Nephron progenitor cell (in vitro differentiated cells): ENCODE data around the gene PPP4R4.
"Not testable (repeated sequence)": the region's sequence is repeated elsewhere in the genome, so short reads cannot be mapped to it uniquely, and the experiment has no call there.

ENCODE experiments used
- DNase-seq: peaks from one replicate; pipeline ENCODE4 v3.0.0; 2021
- H3K27ac Mint-ChIP-seq: 2 replicates; pipeline ENCODE4 v1.8.0; 2021; ENCODE audit warnings: mild to moderate bottlenecking, moderate library complexity, mixed read lengths
- H3K27me3 Mint-ChIP-seq: 2 replicates; pipeline ENCODE4 v1.8.0; 2021; ENCODE audit warnings: mild to moderate bottlenecking, low read depth, mixed read lengths; ENCODE audit not compliant: poor library complexity
- H3K36me3 Mint-ChIP-seq: 2 replicates; pipeline ENCODE4 v1.8.0; 2021; ENCODE audit warnings: low read depth, mixed read lengths
- H3K4me1 Mint-ChIP-seq: 2 replicates; pipeline ENCODE4 v1.8.0; 2021; ENCODE audit warnings: mixed read lengths
- H3K4me3 Mint-ChIP-seq: 2 replicates; pipeline ENCODE4 v1.8.0; 2021; ENCODE audit warnings: mild to moderate bottlenecking, moderate library complexity, mixed read lengths
- H3K9me3 Mint-ChIP-seq: 2 replicates; pipeline ENCODE4 v1.8.0; 2021; ENCODE audit warnings: mild to moderate bottlenecking, moderate library complexity, mixed read lengths
- TF ChIP-seq, protein P1 (sequence below): fragments of 200-600 bp; sonication (generic); IDR thresholded peaks from 2 replicates; pipeline ENCODE4 v1.5.0; 2021; ENCODE audit warnings: antibody characterized with exemption

PPP4R4 gene

DNA sequence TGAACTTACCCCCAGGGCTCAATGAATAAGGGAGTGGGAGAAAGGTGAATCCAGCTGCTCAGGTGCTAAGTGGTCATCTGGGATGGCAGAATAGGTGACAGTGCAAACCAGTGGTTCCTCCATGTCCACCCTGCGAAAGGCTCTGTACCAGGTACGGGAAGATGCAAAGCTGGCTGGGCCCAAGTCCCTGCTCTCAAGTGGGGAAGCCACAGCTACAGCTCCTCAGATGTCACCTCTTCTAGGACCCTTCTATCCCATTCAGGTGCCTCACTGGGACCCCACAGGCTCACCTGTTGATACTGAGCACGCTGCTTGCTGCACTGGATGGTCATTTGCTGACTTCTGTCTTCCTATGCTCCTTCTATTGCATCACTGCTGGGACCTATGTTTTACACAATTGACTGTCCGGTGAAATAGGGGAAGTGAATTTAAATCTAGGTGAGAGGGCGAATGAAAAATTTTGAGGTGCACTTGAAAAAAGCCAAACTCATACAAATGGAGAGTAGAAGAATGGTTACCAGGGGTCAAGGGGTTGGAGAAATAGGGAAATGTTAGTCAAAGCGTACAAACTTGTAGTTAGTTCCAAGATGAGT, 20.3 kb upstream of the PPP4R4 start:
- Mint-ChIP-seq H3K4me3 (no peak overlapping the region), H3K36me3 (no peaks in the 10 kb centered on the region), H3K9me3 (peaks cover 7% of the 10 kb centered on the region), H3K27ac (no peak overlapping the region), H3K27me3 (peaks cover 47% of the 10 kb centered on the region), H3K4me1 (no peaks in the 10 kb centered on the region)
- TF ChIP-seq, protein P1, sequence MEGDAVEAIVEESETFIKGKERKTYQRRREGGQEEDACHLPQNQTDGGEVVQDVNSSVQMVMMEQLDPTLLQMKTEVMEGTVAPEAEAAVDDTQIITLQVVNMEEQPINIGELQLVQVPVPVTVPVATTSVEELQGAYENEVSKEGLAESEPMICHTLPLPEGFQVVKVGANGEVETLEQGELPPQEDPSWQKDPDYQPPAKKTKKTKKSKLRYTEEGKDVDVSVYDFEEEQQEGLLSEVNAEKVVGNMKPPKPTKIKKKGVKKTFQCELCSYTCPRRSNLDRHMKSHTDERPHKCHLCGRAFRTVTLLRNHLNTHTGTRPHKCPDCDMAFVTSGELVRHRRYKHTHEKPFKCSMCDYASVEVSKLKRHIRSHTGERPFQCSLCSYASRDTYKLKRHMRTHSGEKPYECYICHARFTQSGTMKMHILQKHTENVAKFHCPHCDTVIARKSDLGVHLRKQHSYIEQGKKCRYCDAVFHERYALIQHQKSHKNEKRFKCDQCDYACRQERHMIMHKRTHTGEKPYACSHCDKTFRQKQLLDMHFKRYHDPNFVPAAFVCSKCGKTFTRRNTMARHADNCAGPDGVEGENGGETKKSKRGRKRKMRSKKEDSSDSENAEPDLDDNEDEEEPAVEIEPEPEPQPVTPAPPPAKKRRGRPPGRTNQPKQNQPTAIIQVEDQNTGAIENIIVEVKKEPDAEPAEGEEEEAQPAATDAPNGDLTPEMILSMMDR: no peak
- no peak for DNase-seq

DNA sequence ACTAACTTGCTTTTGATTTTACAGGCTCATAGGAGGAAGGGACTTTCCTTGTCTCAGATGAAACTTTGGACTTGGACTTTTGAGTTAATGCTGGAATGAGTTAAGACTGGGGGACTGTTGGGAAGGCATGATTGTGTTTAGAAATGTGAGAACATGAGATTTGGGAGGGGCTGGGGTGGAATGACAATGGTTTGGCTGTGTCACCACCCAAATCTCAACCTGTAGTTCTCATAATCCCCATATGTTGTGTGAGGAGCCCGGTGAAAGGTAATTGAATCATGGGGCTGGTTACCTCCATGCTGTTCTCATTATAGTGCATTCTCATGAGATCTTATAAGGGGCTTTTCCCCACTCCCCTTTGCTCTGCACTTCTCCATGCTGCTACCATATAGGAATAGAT, 18.0 kb upstream of the PPP4R4 start:
- H3K4me3 Mint-ChIP-seq, H3K36me3 Mint-ChIP-seq, DNase-seq, H3K4me1 Mint-ChIP-seq, H3K9me3 Mint-ChIP-seq, H3K27ac Mint-ChIP-seq: not testable (repeated sequence)
- H3K27me3 Mint-ChIP-seq: peaks cover 35% of the 10 kb centered on the region

DNA sequence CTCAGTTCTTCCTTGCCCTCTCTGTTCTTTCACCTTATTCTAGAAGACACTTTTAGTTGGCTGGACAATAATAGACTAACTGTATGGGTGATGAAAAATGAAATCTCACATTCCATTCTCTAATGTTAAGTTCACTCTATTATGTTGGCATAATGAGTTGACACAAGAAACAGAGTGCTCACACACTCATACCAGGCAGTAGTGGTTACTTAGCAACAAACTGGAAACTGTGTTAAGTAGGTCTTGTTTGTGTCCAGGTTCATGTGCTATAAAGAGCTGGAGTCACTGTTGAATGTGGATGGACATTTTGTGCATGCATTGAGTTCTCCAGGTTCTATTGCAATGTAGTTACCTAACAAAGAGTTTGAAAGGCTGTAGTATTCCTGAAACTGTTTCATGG, 16.9 kb upstream of the PPP4R4 start:
- Mint-ChIP-seq H3K4me3 (no peak overlapping the region), H3K36me3 (no peaks in the 10 kb centered on the region), H3K4me1 (no peaks in the 10 kb centered on the region), H3K27me3 (peaks cover 26% of the 10 kb centered on the region), H3K9me3 (peaks cover 7% of the 10 kb centered on the region), H3K27ac (no peak overlapping the region)
- TF ChIP-seq, protein P1: no peak
- no peak for DNase-seq

DNA sequence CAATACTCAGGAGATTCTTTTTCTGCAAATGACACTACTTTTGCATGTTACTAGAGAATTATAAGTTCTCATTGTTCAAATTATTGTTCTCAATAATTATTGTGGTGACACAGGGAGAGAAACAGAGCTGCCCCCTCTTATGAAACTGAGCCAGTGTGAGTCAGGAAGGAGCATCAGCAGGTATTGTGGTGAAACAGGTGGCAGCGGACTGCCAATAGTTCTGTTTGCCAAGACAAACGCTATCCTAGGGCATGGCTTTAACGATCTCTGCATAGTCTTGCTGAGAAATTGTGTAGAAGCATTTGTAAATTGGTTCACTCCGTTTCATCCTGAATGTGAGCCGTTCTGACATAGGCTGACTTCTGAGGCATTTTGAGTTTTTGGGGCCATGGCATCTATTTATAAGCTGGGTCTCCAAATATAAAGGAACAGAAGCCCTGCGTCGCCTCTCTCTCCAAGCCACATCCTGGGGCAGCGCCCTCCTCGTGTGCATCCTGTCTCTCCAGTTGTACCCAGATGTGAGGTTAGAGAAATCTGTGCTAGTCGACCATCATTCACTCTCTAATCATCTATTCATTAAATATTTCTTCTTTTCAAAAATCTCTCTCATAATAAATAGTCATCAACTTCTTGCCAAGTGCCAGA, 15.8 kb upstream of the PPP4R4 start:
- Mint-ChIP-seq H3K27me3 (peaks cover 17% of the 10 kb centered on the region), H3K4me1 (no peaks in the 10 kb centered on the region), H3K4me3 (no peak overlapping the region), H3K27ac (no peak overlapping the region), H3K36me3 (no peaks in the 10 kb centered on the region), H3K9me3 (peaks cover 7% of the 10 kb centered on the region)
- TF ChIP-seq, protein P1: no peak
- DNase-seq: no peak

DNA sequence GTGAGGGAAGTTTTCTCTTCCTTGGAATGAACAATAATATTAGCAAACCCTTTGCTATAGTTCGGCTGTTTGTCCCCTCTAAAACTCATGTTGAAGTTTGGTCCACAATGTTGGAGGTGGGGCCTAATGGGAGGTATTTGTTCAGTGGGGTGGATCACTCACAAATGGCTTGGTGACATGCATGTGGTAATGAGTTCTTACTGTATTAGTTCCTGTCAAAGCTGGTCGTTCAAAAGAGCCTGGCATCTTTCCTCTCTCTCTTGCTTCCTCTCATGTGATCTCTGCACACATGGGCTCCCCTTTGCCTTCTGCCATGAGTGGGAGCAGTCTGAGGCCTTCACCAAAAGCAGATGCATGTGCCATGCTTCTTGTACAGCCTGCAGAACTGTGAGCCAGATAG, 13.1 kb upstream of the PPP4R4 start:
- TF ChIP-seq, protein P1: no peak
- no peak overlapping the region for H3K4me3 Mint-ChIP-seq
- peaks cover 8% of the 10 kb centered on the region for H3K4me1 Mint-ChIP-seq
- no peak for DNase-seq
- no peaks in the 10 kb centered on the region for H3K36me3 Mint-ChIP-seq
- H3K9me3 Mint-ChIP-seq: no peaks in the 10 kb centered on the region
- H3K27ac Mint-ChIP-seq: no peak overlapping the region
- peaks cover 21% of the 10 kb centered on the region for H3K27me3 Mint-ChIP-seq

DNA sequence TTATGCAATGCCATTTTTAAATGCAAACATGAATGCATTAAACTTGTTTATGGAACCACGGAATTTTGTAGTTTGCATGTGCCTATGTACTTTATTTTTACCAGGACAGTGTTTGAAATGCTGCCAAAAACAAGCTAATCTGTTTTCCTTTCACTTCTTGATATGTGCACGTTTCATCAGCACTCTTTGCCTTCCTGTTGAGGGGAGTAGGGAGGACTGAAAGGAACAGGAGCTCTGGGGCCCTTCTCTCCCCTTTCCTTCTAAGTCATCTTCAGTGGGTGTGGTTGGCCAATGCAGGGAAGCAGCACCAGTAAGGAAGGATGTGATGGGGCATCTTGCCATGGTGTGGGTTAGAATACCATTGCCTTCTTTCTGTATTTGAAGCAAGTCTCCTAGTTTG, 12.1 kb upstream of the PPP4R4 start:
- Mint-ChIP-seq H3K4me3 (no peak overlapping the region), H3K4me1 (peaks cover 8% of the 10 kb centered on the region), H3K36me3 (no peaks in the 10 kb centered on the region), H3K9me3 (no peaks in the 10 kb centered on the region), H3K27ac (no peak overlapping the region), H3K27me3 (peaks cover 24% of the 10 kb centered on the region)
- TF ChIP-seq, protein P1: no peak
- DNase-seq: no peak
